GM21515 (cell line): ENCODE measurements around the gene MFSD11.
"Not testable (repeated sequence)": the region's sequence is repeated elsewhere in the genome, so short reads cannot be mapped to it uniquely, and the experiment has no call there.

ENCODE experiments used
- ATAC-seq: cut with Tn5 transposase; IDR thresholded peaks from one replicate; pipeline ENCODE4 v1.9.1; 2021; ENCODE audit not compliant: unreplicated experiment

Gene MFSD11

DNA sequence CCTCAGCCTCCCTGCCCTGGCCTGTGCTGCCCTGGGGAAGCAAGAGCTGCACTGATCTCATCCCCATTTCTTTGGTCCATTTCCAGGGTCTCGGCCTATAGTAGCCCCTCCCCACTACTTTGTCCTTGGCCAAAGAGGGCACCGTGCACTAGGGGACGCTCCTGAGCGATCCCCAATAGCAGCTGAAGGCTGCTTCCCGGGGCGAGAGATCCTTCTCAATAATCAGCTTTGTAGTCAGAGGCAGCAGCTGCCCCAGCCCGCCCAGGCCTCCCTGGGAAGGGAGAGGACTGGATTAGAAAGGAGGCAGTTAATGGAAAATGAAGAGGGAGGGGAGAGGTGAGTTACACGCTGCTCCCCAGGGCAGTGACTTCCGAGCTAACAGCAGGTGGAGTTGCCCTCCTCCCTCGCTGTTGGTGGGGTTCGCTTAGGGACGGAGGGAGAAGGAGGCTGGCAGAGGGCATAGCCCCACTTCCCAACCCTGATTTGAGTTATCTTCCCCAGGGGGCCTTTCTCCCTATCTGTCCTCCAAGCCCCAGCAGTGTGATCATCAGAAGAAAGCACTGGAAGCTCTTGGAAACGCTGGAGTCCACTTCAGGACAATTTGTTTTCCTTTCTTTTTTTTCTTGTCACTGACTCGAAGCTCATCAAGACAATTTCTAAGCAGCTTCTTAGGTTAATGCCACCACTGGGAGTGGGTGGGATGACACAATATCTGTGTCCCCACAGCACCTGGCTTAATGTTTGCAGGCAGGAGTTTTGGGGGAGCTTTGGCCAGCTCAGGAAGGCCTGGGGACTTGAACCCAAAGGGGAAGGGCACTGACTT is 29.7 kb upstream of the MFSD11 start:
- ATAC-seq: no peak

DNA sequence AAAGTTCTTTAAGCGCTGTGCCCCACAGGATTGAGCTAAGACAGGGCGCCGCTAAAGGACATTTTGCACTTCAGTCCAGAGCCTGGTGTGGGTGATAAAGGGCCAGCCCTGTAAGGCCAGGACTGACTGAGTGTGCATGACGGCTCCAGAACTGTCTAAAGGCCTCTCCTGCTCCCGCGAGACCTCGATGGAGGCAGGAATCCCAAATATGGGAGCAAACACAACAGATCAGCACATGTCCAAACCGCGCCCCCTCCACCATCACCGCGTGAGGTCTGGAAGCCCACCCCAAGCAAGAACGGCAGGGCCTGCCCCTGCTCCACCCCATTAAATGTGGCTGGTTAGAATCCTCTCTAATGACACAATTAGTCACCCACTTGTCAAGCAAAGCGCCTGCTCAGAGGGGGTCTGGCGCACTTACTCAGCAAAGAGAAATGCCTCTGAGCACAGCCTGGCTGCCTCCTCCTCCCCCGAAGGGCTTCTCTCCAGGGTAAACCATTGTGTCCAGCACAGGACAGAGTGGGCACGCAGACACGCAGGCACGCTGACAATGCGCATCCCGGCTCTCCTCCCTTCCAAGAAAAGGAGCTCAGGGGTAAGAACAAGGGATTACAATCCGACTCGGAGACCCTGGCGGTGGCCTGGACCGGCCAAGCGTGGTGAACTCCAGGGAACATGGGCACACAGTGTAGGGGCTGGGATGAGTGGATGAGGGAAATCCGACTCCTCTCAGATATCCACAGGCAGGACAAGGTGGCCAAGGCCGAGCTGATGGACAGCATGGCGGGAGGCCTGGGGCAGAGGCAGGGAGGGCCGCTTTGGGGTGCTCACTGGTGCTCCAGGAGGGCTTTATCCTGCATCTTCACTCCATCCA is 28.6 kb upstream of the MFSD11 start:
- no peak for ATAC-seq

DNA sequence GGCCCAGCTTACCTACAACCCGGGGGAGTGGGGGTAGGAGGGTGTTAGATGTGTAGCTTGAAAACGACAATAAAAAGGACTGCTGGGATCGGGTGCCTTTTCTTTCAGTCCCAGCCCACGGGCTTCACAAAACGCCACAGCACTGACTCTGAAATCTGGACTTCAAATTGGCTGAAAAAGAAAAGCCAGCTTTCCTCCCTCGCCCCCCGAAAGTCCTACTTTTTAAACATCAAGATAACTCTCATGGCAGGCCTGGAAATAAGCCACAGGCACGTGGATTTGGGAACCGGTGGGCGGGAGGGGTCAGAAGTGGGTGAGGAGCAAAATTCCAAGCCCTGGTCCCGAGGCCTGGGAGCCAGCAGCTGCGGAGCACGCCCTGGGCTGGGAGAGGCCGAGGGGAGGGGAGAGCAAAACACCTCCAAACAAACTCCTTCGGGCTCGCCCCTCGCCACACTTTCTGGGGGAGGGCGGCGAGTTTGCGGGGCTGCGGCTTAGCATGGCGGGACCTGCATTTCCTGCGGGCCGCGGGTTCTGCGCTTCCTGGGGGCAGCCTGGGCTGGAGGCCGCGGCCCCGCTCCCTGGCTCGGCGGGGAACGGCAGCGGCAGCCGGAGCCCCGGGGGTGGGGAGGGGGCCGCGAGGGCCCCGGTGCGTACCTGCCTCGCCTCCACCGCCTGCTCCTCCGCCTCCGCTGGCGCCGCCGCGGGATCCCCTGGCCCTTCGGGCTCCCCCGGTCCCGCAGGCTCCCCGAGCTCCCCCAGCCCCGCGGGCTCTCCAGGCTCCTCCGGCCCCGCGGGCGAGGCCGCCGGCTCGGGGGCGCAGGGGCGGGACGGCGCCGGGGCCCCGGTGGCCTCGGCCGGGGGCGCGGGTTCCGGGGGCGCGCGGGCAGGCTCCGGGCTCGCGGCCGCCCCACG is 27.7 kb upstream of the MFSD11 start:
- ATAC-seq: not testable (repeated sequence)

DNA sequence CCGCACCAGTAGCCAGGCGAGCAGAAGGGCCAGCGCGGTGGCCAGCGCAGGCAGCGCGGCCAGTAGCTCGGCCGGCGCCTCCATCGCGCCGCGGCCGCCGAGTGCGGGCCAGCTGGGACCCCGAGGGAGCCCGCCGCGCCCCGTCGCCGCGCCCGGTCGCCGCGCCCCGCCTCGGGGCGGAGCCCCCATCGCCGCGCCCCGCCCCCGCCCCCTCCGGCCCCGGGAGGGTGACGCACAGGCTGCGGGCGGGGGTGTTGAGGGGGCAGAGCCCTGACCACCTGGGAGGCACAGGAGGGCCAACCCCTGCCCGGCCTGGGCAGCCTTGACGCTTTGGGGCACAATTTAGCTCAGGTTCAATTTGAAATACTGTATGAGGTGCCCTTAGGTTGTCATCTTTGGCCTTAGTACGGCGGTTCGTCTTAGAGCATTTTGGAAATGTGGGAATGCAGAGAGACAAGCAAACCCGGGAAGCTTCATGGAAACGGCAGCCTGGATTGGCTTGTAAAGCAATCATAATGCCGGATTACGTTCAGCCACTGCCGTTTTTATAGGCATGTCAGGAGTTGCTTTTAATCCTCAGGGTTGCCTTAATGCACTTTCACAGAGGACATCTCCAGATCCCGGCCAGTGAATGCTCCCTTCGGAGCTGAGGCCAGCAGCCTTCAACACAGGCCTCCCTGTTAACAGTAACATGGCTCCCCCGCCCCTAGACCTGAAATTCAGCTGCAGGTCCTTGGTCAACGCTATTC is 26.9 kb upstream of the MFSD11 start, which contains the start of gene MXRA7:
Gene MXRA7, minus strand, starts transcription at position 103 of the 749 bp plus-strand sequence. Its CDS starts 19 bp downstream, at position 84.
- no peak for ATAC-seq

DNA sequence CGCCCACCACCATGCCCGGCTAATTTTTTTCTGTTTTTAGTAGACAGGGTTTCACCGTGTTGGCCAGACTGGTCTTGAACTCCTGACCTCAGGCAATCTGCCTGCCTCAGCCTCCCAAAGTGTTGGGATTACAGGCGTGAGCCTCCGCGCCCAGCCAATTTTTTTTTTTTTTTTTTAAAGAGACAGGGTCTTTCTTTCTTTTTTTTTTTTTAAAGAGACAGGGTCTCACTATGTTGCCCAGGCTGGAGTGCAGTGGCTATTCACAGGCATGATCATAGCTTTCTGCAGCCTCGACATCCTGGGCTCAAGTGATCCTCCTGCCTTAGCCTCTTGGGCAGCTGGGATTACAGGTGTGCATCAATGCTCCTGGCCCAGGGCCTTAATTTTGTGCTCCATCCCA is 25.6 kb upstream of the MFSD11 start:
- ATAC-seq: not testable (repeated sequence)

DNA sequence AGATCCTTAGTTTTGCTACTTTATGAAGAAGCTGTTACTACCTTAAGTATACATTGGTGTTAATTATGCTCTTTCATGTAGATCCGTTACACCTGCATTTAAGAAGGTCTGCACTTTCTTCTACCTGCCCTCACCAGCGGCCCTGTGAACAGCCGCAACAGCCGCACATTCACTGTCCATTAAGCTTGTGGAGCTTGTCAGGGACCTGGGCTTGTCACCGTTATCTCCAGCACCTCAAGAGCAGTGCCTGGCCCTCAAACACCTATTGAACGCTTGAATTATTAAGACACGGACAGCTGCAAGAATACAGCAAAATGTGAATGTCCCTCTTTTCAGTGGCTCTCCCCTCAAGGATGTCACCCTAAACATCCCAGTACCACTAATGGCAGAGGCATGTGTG is 24.2 kb upstream of the MFSD11 start:
- no peak for ATAC-seq

DNA sequence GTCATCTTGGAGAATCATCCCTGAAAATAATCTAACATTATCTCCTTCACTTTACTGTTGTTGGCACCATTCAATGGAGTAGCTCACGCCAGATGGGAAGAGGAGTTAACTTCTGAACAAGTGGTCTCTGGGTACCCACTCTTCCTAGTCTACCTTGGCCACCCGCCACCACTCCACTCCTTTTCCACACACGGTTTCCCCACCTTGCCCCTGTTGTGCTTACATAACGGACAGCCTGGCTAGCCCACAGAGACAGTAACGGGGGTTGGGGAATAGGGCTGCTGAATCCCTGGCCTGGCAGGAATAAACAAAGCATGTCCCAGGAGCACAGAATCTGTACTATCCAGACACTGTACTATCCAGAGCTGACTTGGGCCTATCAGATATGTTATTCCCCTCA is 23.6 kb upstream of the MFSD11 start:
- ATAC-seq: no peak

DNA sequence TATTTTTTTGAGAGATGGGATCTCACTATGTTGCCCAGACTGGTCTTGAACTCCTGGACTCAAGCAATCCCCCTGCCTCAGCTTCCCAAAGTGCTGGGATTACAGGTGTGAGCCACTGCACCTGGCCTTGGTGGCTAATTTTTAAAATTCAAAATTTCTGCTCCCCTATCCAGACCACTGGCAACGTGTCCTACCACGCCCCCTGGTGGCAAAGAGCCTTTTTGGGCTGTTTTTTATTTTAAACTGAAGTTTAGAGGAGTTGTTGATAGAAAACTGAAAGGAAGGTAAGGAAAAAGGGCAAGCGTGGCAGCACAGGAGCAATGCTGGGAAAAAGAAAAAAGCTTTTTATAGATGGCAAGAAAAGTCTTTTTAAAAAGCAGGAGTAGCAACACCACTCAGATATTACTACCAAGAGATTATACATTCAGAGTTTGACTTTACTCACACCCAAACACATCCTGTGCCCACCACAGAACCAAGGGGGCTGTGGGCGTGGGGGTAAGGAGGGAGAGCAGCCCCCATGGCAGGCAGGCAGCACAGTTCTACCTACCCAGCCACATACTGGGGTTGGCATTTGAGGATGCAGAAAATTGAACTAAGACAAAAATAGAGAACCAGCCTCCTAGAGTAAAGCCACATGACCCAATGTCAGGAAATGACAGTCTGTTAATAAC is 23.0 kb upstream of the MFSD11 start:
- no peak for ATAC-seq

DNA sequence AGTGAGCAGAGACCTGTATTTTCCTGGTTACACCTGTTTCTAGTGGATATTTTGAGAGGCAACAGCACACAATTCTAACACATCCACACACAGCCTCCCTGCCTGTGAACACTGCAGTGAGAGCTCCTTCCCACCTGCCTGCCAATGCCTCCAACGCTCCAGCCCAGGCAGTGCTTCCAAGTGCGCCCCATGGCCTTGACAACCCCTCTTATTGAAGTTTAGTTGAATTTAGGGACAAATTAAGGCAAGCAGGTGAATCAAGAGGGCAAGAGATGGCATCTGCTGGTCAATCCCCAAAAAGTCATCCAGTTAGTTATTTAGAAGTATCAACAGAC is 22.5 kb upstream of the MFSD11 start:
- ATAC-seq: no peak

DNA sequence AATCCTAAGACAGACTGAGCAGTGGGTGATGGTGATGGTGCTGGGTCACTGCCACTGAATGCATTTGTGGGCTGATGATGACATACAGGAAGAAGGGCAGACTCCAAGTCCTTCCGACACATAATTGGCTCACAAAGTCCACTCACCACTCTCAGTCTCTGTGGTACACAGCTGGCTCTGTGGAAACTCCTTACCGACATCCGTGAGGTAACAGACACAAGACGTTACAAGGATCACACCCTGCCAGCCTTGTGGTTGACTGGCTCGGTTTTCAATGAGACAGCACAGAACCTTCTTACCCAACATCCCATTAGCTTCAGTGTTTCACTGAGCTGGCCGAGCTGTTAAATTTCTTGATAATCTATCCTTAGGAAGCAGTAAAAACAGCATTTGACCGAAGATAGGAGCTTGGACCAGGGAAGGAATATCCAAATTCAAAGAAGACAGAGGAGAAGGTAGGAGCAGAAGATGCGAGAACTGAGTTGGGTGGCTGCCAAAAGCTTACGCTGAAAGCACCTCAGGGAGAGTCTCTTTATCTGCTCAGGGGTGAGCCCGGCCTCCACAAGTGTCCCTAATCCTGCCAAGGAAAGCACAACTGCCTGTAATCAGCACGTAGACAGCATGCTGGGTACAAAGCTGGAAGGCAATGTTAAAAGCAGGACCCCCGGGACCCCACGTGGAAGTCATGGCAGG is 21.6 kb upstream of the MFSD11 start:
- ATAC-seq: no peak

DNA sequence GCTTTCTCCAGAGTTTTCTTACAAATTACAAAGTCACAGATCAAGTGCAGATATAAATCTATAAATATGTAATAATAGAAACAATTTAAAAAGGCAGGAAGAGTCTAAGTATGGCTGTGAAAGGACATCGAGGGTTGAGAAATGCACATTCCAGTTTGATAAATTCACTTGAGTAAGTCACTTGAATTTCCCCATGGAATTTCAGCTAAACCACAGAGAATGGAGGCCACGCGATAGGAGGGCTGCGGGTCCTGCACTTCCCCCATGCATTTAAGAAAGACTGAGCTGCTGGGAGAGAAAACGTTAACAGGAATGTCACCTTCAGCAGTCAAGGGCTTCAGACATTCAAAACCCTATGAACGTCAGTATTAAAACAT is 21.1 kb upstream of the MFSD11 start:
- no peak for ATAC-seq

DNA sequence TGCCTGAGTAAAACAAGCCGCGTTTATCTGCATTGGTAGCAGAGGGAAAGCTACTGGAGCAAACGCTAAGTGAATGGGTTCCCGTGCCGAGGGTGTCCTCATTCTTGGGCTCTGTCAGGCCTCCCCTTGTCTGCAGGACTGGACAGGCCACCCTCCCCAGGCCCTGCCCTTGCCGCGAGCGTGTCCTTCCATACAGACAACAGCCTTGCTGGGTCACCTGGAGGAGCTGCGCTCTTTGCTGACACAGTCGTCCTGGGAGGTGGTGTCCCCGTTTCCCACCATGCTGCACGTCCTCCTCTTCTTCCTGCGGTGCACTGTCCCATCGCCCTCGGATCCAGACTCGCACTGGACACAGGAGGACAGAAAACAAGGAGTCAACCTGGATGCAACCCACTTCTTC is 19.4 kb upstream of the MFSD11 start:
- ATAC-seq: no peak

DNA sequence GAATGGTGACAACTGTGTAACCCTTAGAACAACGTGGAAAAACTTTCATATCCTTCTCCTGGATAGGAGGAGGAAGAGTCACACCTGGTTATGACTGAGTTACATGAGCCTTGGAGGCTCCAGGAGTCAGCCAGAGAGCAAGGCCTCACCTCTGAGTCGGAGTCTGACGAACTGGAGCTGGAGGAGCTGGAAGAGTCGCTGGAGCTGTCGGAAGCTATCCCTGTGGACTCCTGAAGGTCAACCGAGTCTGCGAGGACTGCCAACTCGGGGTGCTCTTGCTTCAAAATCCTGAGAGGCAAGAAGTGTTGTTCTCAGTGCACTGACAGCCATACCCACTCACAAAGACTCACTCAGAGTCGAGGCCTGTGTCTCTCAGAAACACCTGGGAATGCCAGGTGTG is 17.7 kb upstream of the MFSD11 start:
- no peak for ATAC-seq

DNA sequence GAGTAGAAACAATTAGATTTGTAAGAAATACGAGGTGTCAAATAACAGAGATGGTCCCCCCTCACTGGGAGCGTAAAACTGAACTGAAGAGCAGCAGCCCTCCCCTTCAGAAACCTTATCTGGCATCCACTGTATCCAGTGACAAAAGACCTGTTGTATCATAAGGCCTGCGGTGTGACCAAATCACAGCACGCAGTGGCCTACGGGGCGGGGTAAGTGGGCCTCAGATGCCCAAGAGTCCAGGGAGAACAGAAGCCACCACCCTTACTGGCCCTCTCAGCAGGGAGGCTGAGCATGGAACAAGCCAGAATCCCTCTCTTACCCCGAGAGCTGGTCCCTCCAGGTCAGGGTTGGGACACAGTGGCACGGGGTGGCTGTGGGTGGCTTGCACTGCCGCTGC is 17.0 kb upstream of the MFSD11 start:
- ATAC-seq: no peak

DNA sequence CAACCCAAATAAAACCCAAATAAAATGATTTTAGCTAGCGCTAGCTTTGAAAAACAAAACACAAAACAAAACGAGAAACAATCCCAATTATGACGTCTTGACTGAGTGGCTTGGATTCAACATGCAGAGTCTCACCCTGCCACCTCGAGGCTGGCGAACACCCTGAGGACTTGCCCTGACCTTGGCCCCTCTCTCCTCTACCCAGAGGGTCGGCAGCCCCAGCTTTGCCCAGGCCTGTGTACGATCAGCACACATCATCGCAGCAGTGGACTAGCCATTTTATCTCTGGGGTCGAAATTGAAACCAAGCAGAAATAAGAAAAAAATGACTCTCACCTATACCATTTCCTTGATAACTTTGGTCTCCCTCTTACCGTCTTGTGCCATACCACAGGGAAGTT is 16.5 kb upstream of the MFSD11 start:
- no peak for ATAC-seq

DNA sequence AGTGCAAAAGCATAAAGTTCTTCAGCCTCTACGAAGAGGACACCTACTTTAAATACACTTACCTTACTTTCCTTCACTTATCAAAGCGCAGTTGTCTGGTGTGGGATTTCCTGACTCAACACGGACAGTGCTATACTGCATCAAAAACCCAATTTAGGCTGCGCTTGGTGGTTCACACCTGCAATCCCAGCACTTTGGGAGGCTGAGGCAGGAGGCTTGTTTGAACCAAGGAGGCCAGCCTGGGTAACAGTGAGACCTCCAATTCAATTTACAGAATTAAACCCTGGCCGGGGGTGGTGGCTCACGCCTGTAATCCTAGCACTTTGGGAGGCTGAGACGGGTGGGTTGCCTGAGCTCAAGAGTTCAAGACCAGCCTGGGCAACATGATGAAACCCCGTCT is 15.6 kb upstream of the MFSD11 start:
- ATAC-seq: no peak

DNA sequence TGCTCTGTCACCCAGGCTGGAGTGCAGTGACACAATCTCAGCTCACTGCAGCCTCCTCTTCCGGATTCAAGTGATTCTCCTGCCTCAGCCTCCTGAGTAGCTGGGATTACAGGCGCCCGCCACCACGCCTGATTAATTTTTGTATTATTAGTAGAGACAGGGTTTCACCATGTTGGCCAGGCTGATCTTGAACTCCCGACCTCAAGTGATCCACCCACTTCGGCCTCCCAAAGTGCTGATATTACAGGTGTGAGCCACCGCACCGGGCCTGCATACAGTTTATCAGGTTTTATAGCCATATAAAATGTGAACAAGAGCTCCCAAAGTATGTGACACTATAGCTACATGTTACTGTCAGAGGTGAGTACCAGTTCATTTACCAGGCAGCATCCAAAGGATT is 14.9 kb upstream of the MFSD11 start:
- ATAC-seq: not testable (repeated sequence)

DNA sequence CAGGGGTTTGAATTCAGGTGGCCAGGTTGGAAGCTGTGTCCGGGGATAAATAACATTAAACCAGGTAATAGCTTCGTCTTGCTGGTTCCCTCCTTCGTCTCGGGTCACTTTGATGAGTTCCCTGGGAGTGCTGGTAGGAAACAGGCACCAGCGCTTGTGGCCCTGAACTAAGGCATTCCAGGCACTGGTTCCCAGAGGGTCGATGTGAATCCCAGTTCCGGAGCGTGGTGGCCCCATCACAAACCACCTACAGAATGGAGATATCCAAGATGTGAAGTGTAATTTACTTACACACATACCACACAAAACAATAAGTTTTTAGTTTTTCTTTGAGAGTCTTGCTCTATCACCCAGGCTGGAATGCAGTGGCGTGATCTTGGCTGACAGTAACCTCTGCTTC is 14.1 kb upstream of the MFSD11 start:
- no peak for ATAC-seq

DNA sequence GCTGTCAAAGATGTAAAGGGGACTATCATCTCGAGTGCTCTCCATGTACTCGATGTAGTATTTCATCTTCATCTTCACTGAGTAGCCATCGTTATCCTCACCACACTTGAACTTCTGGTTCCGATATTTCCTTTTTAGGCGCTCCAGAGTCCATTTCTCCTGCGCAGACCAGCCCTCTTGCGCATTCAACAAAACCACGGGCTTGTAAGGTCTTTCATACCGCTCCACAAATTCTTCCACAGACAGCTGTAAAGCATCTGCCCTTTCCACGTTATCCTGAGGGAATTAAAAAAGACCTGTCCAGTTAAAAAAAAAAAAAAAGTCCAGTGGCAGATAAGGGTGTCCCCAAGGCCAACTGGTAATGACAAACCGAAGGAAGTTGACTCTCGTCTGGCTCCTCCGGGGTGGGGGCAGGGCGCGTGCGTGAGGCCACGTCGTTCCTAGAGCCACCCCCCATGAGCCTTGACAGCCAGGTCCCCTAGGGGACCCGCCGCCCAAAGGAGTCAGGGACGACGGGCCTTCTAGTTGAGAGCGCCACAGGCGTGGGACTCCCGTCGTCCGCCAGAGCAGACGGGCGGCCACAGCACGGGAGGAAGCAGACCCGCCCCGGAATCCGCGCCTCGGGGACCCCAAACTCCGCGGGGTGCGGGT is 12.2 kb upstream of the MFSD11 start:
- ATAC-seq: peak; percentile 14
